H1 (cell line): ENCODE results near the gene PRIMPOL. TPM values are rescaled to one million over a fixed set of nuclear protein-coding genes. Genes with fewer than 3 reads are reported as not detected.

ENCODE experiments used
- CTCF ChIA-PET: fragments of 300-600 bp; sonication (Branson Sonifier 250); formaldehyde crosslinking; loops from one replicate; lab custom pipeline; 2021; ENCODE audit not compliant: partially characterized antibody; lab: Charles Lee
- POLR2A ChIA-PET: fragments of 300-600 bp; sonication (Branson Sonifier 250); formaldehyde crosslinking; loops from one replicate; lab custom pipeline; 2021; ENCODE audit warnings: inconsistent platforms; ENCODE audit not compliant: partially characterized antibody; lab: Charles Lee
- DNase-seq, 2 experiments: peaks; one replicate each; pipeline versions ENCODE4 v3.0.0 to v3.0.0-alpha.2; 2010 to 2022; ENCODE audit warnings: low spot score in 2 of 2, low read depth in 1 of 2, mixed read lengths in 1 of 2
- FAIRE-seq: peaks from 2 replicates; lab custom pipeline; 2011; peaks lifted over from hg19 to GRCh38; lab: Jason Lieb, UNC
- H2AFZ ChIP-seq: 2 replicates; pipeline ENCODE4 v1.8.1; 2012; ENCODE audit warnings: low read length, inconsistent platforms
- H2AK5ac ChIP-seq: 2 replicates; pipeline ENCODE4 v1.6.1; 2013; ENCODE audit warnings: low read depth, low read length
- H2BK120ac ChIP-seq: replicated peaks from 2 replicates; pipeline ENCODE3; 2013; ENCODE audit warnings: low read depth, low read length, inconsistent platforms
- H2BK12ac ChIP-seq: 2 replicates; pipeline ENCODE4 v1.6.1; 2013; ENCODE audit warnings: low read depth, low read length
- H2BK15ac ChIP-seq: 2 replicates; pipeline ENCODE4 v1.6.1; 2013; ENCODE audit warnings: low read length
- H2BK20ac ChIP-seq: 2 replicates; pipeline ENCODE4 v1.6.1; 2013; ENCODE audit warnings: low read length
- H2BK5ac ChIP-seq: 2 replicates; pipeline ENCODE4 v1.6.1; 2013; ENCODE audit warnings: low read depth, low read length
- H3K14ac ChIP-seq: 2 replicates; pipeline ENCODE4 v1.6.1; 2013; ENCODE audit warnings: inconsistent platforms; ENCODE audit not compliant: insufficient read length
- H3K18ac ChIP-seq: 2 replicates; pipeline ENCODE4 v1.6.1; 2013; ENCODE audit warnings: low read length; ENCODE audit errors: extremely low read depth
- H3K23ac ChIP-seq: 2 replicates; pipeline ENCODE4 v1.6.1; 2013; ENCODE audit warnings: inconsistent platforms; ENCODE audit not compliant: insufficient read length
- H3K23me2 ChIP-seq: 2 replicates; pipeline ENCODE4 v1.6.1; 2013; ENCODE audit warnings: low read depth, low read length
- H3K27ac ChIP-seq: 2 replicates; pipeline ENCODE4 v1.6.1; 2011; ENCODE audit warnings: low read depth, low read length, inconsistent platforms
- H3K27me3 ChIP-seq, 4 experiments: replicated peaks in 1 of 4; 1 replicate in 1 of 4; 2 replicates in 3 of 4; pipeline versions ENCODE4 v1.6.1 to v1.8.1; 2011 to 2013; ENCODE audit warnings: low read length in 3 of 4, mild to moderate bottlenecking in 3 of 4, inconsistent platforms in 2 of 4, mixed read lengths in 2 of 4, moderate library complexity in 1 of 4; ENCODE audit not compliant: control insufficient read depth in 3 of 4, insufficient read depth in 3 of 4; ENCODE audit errors: extremely low read depth in 1 of 4
- H3K36me3 ChIP-seq, 4 experiments: 2 replicates each; pipeline versions ENCODE4 v1.6.1 to v1.8.1; 2011 to 2013; ENCODE audit warnings: mild to moderate bottlenecking in 4 of 4, low read length in 3 of 4, moderate library complexity in 2 of 4, control low read depth in 1 of 4, inconsistent platforms in 1 of 4; ENCODE audit not compliant: insufficient read depth in 4 of 4, control insufficient read depth in 2 of 4
- H3K4ac ChIP-seq: replicated peaks from 2 replicates; pipeline ENCODE3; 2013; ENCODE audit warnings: low read length, low read depth, mixed read lengths, inconsistent platforms; ENCODE audit not compliant: insufficient read length
- H3K4me1 ChIP-seq, 4 experiments: replicated peaks in 1 of 4; 1 replicate in 1 of 4; 2 replicates in 3 of 4; pipeline versions ENCODE4 v1.6.1 to v1.8.1; 2011 to 2013; ENCODE audit warnings: low read length in 3 of 4, inconsistent platforms in 2 of 4, mixed read lengths in 1 of 4; ENCODE audit not compliant: insufficient read depth in 4 of 4, control insufficient read depth in 3 of 4
- H3K4me2 ChIP-seq, 2 experiments: 2 replicates each; pipeline versions ENCODE4 v1.6.1 to v1.8.1; 2011 to 2013; ENCODE audit warnings: low read depth in 2 of 2, low read length in 2 of 2, control low read depth in 1 of 2, inconsistent platforms in 1 of 2, mild to moderate bottlenecking in 1 of 2; ENCODE audit not compliant: insufficient read depth in 1 of 2
- H3K4me3 ChIP-seq, 4 experiments: fragments of 200-600, 300-600 bp in 1 of 4; sonication (generic), shearing (Covaris generic), sonication (Bioruptor Twin) in 1 of 4; 2 replicates each; pipeline versions ENCODE4 v1.5.1 to v1.8.1; 2011 to 2016; ENCODE audit warnings: low read length in 4 of 4, low read depth in 3 of 4, control low read depth in 2 of 4, inconsistent platforms in 2 of 4, mild to moderate bottlenecking in 2 of 4, mixed read lengths in 1 of 4, moderate library complexity in 1 of 4; ENCODE audit not compliant: insufficient read depth in 2 of 4; ENCODE audit errors: extremely low read depth in 1 of 4
- H3K56ac ChIP-seq: replicated peaks from 2 replicates; pipeline ENCODE3; 2013; ENCODE audit warnings: low read depth, mild to moderate bottlenecking, mixed read lengths, low read length, inconsistent platforms; ENCODE audit not compliant: insufficient read length
- H3K79me1 ChIP-seq: 2 replicates; pipeline ENCODE4 v1.6.1; 2013; ENCODE audit warnings: low read depth, low read length, control low read depth
- H3K79me2 ChIP-seq, 2 experiments: 2 replicates each; pipeline versions ENCODE4 v1.6.1 to v1.8.1; 2012 to 2013; ENCODE audit warnings: low read length in 2 of 2, mild to moderate bottlenecking in 2 of 2, inconsistent platforms in 1 of 2; ENCODE audit not compliant: insufficient read depth in 2 of 2, control insufficient read depth in 1 of 2
- H3K9ac ChIP-seq, 4 experiments: replicated peaks in 1 of 4; 1 replicate in 1 of 4; 2 replicates in 3 of 4; pipeline versions ENCODE4 v1.6.1 to v1.8.1; 2011 to 2013; ENCODE audit warnings: low read depth in 3 of 4, low read length in 3 of 4, control low read depth in 2 of 4, mild to moderate bottlenecking in 2 of 4, moderate library complexity in 2 of 4, inconsistent platforms in 1 of 4; ENCODE audit errors: extremely low read depth in 1 of 4
- H3K9me3 ChIP-seq, 2 experiments: 2 replicates each; pipeline versions ENCODE4 v1.6.1 to v1.8.1; 2012 to 2013; ENCODE audit warnings: mild to moderate bottlenecking in 2 of 2, moderate library complexity in 2 of 2, control low read depth in 1 of 2, inconsistent platforms in 1 of 2, low read depth in 1 of 2, low read length in 1 of 2, mixed read lengths in 1 of 2; ENCODE audit not compliant: insufficient read depth in 2 of 2
- H4K20me1 ChIP-seq, 2 experiments: replicated peaks in 1 of 2; 2 replicates each; pipeline versions ENCODE3 to v1.8.1; 2011 to 2013; ENCODE audit warnings: inconsistent platforms in 2 of 2, low read length in 2 of 2, mild to moderate bottlenecking in 1 of 2; ENCODE audit not compliant: insufficient read depth in 2 of 2, control insufficient read depth in 1 of 2
- H4K5ac ChIP-seq: 2 replicates; pipeline ENCODE4 v1.6.1; 2013; ENCODE audit warnings: low read length, low read depth, mixed read lengths, inconsistent platforms; ENCODE audit not compliant: insufficient read length
- H4K8ac ChIP-seq: 2 replicates; pipeline ENCODE4 v1.8.0; 2013; ENCODE audit warnings: mild to moderate bottlenecking, moderate library complexity, low read length, inconsistent platforms; ENCODE audit not compliant: insufficient read depth; ENCODE audit errors: extremely low read depth
- H4K91ac ChIP-seq: replicated peaks from 2 replicates; pipeline ENCODE3; 2013; ENCODE audit warnings: low read length, mixed read lengths, inconsistent platforms; ENCODE audit not compliant: insufficient read length
- ASH2L ChIP-seq: fragments of 200-600, 300-600 bp; sonication (generic); IDR thresholded peaks from one replicate; pipeline ENCODE4 v1.7.1; 2017; ENCODE audit warnings: low read length
- BCL11A ChIP-seq, 2 experiments: IDR thresholded peaks; one replicate each; pipeline ENCODE4 v1.6.1; 2011; ENCODE audit warnings: low read depth in 2 of 2, low read length in 2 of 2, mild to moderate bottlenecking in 2 of 2
- BRCA1 ChIP-seq: IDR thresholded peaks from 2 replicates; pipeline ENCODE4 v1.6.1; 2012; ENCODE audit warnings: low read depth, low read length, improper control_type of control experiment
- CBX8 ChIP-seq: fragments of 300-800, 300-1000 bp; sonication (generic); IDR thresholded peaks from 2 replicates; pipeline ENCODE4 v1.7.1; 2016; ENCODE audit warnings: low read depth, low read length, borderline replicate concordance
- EGR1 ChIP-seq: IDR thresholded peaks from 2 replicates; pipeline ENCODE4 v1.6.1; 2011; ENCODE audit warnings: low read depth, low read length, borderline replicate concordance
- HDAC6 ChIP-seq: IDR thresholded peaks from one replicate; pipeline ENCODE4 v1.7.1; 2012; ENCODE audit warnings: low read depth, mild to moderate bottlenecking, inconsistent platforms, low read length, moderate library complexity
- MAFK ChIP-seq: IDR thresholded peaks from 2 replicates; pipeline ENCODE4 v1.6.1; 2012; ENCODE audit warnings: low read depth, mild to moderate bottlenecking, improper control_type of control experiment, low read length
- RBBP5 ChIP-seq: IDR thresholded peaks from 2 replicates; pipeline ENCODE4 v1.7.1; 2012; ENCODE audit warnings: low read depth, mild to moderate bottlenecking, inconsistent platforms, low read length, moderate library complexity, borderline replicate concordance
- ZNF274 ChIP-seq: IDR thresholded peaks from 2 replicates; pipeline ENCODE4 v1.7.0; 2012; ENCODE audit warnings: low read length, borderline replicate concordance; ENCODE audit errors: extremely low read depth
- WGBS, 2 experiments: shearing (Covaris generic) in 1 of 2; methylation state at CpG; one replicate each; pipeline versions ENCODE4 v1.1.6 to v1.1.7; 2013 to 2015; ENCODE audit warnings: low lambda C conversion rate in 2 of 2, mixed read lengths in 2 of 2, inconsistent platforms in 1 of 2, low coverage in 1 of 2, missing lambda C conversion rate in 1 of 2; ENCODE audit not compliant: insufficient replicate concordance in 2 of 2, insufficient coverage in 1 of 2, insufficient read length in 1 of 2; ENCODE audit errors: extremely low coverage in 1 of 2, missing lambda C conversion rate in 1 of 2; 5-methylcytosine and 5-hydroxymethylcytosine counted together
- polyA plus RNA-seq, 7 experiments: library from polyadenylated mRNA; depleted of rRNA in 3 of 7; stranded (reverse) in 5 of 7; unstranded in 2 of 7; fragments of >200 nt in 5 of 7; fragments of 200-250 nt in 2 of 7; gene quantifications; 1 replicate in 5 of 7; 2 replicates in 1 of 7; 4 replicates in 1 of 7; pipeline versions ENCODE4 v1.2.1 to v1.2.3, GENCODE V29; 2011 to 2013; ENCODE audit warnings: missing spikeins in 2 of 7, mixed read lengths in 2 of 7
- total RNA-seq: library from RNA; stranded (reverse); fragmentation: NEBNext Ultra II Directional; extraction: Animal tissue kit (Norgen Biotek cat#: 25700); gene quantifications from 2 replicates; pipeline ENCODE4 v1.2.1, GENCODE V29; 2021
- TF ChIP-seq, protein P1 (sequence below): IDR thresholded peaks from 2 replicates; pipeline ENCODE4 v1.6.1; 2012; ENCODE audit warnings: inconsistent platforms

The PRIMPOL gene
- total and polyA plus RNA-seq, 2 of the 8 experiments (the other 6 are each of a cell fraction or from before 2014, with no cell fraction given), result 4.4 to 6.7 TPM

DNA sequence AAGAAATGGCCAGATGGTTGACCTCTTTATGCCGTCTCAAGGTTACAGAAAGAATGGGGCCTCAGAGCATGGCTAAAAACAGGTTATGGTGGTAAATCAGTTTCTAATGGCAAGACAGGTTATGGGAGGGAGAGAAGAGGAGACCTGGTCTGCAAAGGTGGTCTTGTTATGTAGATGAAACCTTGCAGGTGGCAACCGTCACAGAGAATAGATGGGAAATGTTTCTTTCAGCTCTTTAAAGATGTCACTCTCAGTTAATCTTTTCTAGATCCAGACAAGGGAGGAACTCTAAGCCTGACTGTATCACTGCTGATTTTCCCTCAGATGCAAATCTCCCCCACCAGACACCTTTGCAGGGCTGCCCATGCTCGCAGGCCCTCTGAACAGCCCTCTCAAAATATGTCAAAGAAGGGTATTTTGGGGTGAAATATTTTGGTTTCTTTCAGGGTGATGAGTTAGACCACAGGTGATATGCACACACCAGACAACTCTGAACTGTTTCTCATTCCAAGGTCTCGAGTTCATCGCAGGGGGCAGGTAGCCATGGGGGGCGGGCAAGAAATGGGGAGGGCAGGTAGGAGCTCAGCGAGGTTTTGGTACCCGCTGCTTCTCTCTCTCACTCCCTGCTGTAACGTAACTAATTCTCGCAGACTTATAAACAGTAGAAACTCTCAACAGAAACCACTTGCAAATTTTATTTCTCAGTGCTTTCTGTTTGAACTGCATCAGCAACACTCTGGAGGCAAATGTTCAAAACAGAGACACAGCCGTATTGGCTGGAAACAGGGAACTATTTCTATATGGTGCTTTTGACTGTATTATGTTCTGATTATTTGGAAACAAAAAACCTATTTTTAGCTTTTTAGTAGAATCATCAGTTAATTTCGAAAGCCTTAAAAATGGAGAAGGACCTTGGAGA is 32.6 kb upstream of the PRIMPOL start:
- Histone ChIP-seq H3K4ac (no peak overlapping the region), H2AK5ac (no peak overlapping the region), H2BK15ac (no peak overlapping the region), H2AFZ (no peak overlapping the region), H2BK20ac (peak overlapping the region; percentile 94; the same call in 1 of the 2 replicates), H3K56ac (no peak overlapping the region), H3K9me3 (peaks cover 13 to 21% of the 10 kb centered on the region in 2 experiments), H3K14ac (no peak overlapping the region), H2BK5ac (peak overlapping the region; percentile 95; the same call in 1 of the 2 replicates), H3K9ac (no peak overlapping the region), H3K23ac (no peak overlapping the region), H2BK120ac (no peak overlapping the region), H3K79me1 (no peaks in the 10 kb centered on the region), H4K8ac (no peak overlapping the region), H4K5ac (no peak overlapping the region), H3K18ac (peak overlapping the region; percentile 73), H3K27ac (peak overlapping the region; percentile 78; the same call in 1 of the 2 replicates), H3K23me2 (peaks cover 3% of the 10 kb centered on the region; the same call in 1 of the 2 replicates), H4K91ac (no peak overlapping the region), H3K4me2 (peak overlapping the region; percentile 29 to 70), H3K4me3 (peak overlapping the region in 1 of 4 experiments; percentile 40; a peak in 2 of 8 replicates), H3K36me3 (no peaks in the 10 kb centered on the region), H3K27me3 (no peaks in the 10 kb centered on the region), H4K20me1 (no peaks in the 10 kb centered on the region), H3K4me1 (peaks cover 1 to 8% (median 4%) of the 10 kb centered on the region in 4 experiments; a peak in 6 of 7 replicates), H2BK12ac (peak overlapping the region; percentile 87), H3K79me2 (no peaks in the 10 kb centered on the region)
- peak; percentile 88 for FAIRE-seq
- CTCF ChIA-PET, result interaction anchor here (1.0 to 1.5 kb wide), 3 partner anchors 27 to 62 kb away, joined by 3 read pairs; no protein-coding TSS in a partner anchor
- 36% methylated on average over 9 of the region's 12 CpGs; no CpG with 5 or more reads in 1 of the 2 experiments for WGBS, 2 experiments
- peak in 1 of 2 experiments; percentile 50 for DNase-seq
- POLR2A ChIA-PET, result interaction anchor here (1.2 to 3.0 kb wide), 4 partner anchors 9 to 116 kb away, joined by 3 to 14 read pairs (median 6); partner anchors contain the start of gene CENPU
- TF ChIP-seq BCL11A (IDR thresholded peaks at IDR 0.05; ENCODE audit: low read depth in 2 of 2, low read length in 2 of 2), result no peak
- TF ChIP-seq ASH2L, result peak; percentile 44
- TF ChIP-seq ZNF274, result no peak
- TF ChIP-seq MAFK, result no peak
- TF ChIP-seq RBBP5, result no peak
- TF ChIP-seq, protein P1, sequence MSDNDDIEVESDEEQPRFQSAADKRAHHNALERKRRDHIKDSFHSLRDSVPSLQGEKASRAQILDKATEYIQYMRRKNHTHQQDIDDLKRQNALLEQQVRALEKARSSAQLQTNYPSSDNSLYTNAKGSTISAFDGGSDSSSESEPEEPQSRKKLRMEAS, result no peak
- TF ChIP-seq CBX8, result no peak
- no peak for TF ChIP-seq BRCA1
- TF ChIP-seq HDAC6, result no peak
- TF ChIP-seq EGR1, result no peak
